Liver (tissue), 9 donors: ENCODE data around the gene CATSPERB. TPM values are rescaled to one million over a fixed set of nuclear protein-coding genes. Genes with fewer than 3 reads are reported as not detected.

Experiments used
- DNase-seq: peaks from one replicate; pipeline ENCODE4 v3.0.0-alpha.2; 2017; ENCODE audit warnings: low spot score
- H3K27ac ChIP-seq, 2 donors: one replicate each; pipeline ENCODE4 v1.7.0; 2013; ENCODE audit warnings: inconsistent platforms in 2 of 2, low read length in 2 of 2, control low read depth in 1 of 2, low read depth in 1 of 2, mild to moderate bottlenecking in 1 of 2
- H3K27me3 ChIP-seq, 4 donors: one replicate each; pipeline versions ENCODE4 v1.6.1 to v1.7.0; 2013; ENCODE audit warnings: low read length in 3 of 4, inconsistent platforms in 1 of 4, mild to moderate bottlenecking in 1 of 4, moderate library complexity in 1 of 4; ENCODE audit not compliant: control insufficient read depth in 4 of 4, insufficient read depth in 4 of 4
- H3K36me3 ChIP-seq, 4 donors: one replicate each; pipeline versions ENCODE4 v1.6.1 to v1.7.0; 2013; ENCODE audit warnings: low read length in 3 of 4, mild to moderate bottlenecking in 3 of 4, low read depth in 1 of 4, moderate library complexity in 1 of 4; ENCODE audit not compliant: control insufficient read depth in 4 of 4, insufficient read depth in 3 of 4
- H3K4me1 ChIP-seq, 4 donors: one replicate each; pipeline versions ENCODE4 v1.6.1 to v1.7.0; 2013; ENCODE audit warnings: low read length in 3 of 4, mild to moderate bottlenecking in 3 of 4, moderate library complexity in 1 of 4; ENCODE audit not compliant: control insufficient read depth in 4 of 4, insufficient read depth in 4 of 4
- H3K4me3 ChIP-seq, 3 donors: one replicate each; pipeline versions ENCODE4 v1.6.1 to v1.7.0; 2013; ENCODE audit warnings: low read length in 3 of 3, control low read depth in 1 of 3, low read depth in 1 of 3, mild to moderate bottlenecking in 1 of 3
- H3K9ac ChIP-seq, 2 donors: one replicate each; pipeline ENCODE4 v1.7.0; 2013; ENCODE audit warnings: low read length in 2 of 2, mild to moderate bottlenecking in 2 of 2, moderate library complexity in 2 of 2, control low read depth in 1 of 2, low read depth in 1 of 2
- H3K9me3 ChIP-seq, 4 donors: one replicate each; pipeline versions ENCODE4 v1.6.1 to v1.7.0; 2013; ENCODE audit warnings: low read length in 3 of 4; ENCODE audit not compliant: control insufficient read depth in 4 of 4
- EGR1 ChIP-seq, 2 donors: IDR thresholded peaks; 2 replicates each; pipeline ENCODE4 v1.6.1; 2016 to 2018; ENCODE audit warnings: antibody characterized with exemption in 2 of 2, low read depth in 2 of 2
- FOXA2 ChIP-seq: IDR thresholded peaks from 2 replicates; pipeline ENCODE4 v1.6.1; 2016; ENCODE audit warnings: antibody characterized with exemption
- HNF4A ChIP-seq, 2 donors: conservative IDR thresholded peaks; 2 replicates each; pipeline ENCODE4 v1.6.1; 2016; ENCODE audit warnings: antibody characterized with exemption in 2 of 2, mild to moderate bottlenecking in 2 of 2
- HNF4G ChIP-seq: IDR thresholded peaks from 2 replicates; pipeline ENCODE4 v1.6.1; 2016; ENCODE audit warnings: antibody characterized with exemption
- JUND ChIP-seq, 2 donors: IDR thresholded peaks; 2 replicates each; pipeline ENCODE4 v1.6.1; 2016; ENCODE audit warnings: antibody characterized with exemption in 2 of 2
- RAD21 ChIP-seq, 2 donors: IDR thresholded peaks; 2 replicates each; pipeline ENCODE4 v1.6.1; 2016; ENCODE audit warnings: antibody characterized with exemption in 2 of 2, mild to moderate bottlenecking in 2 of 2
- SP1 ChIP-seq: IDR thresholded peaks from 2 replicates; pipeline ENCODE4 v1.6.1; 2018; ENCODE audit warnings: antibody characterized with exemption, mild to moderate bottlenecking
- TAF1 ChIP-seq: conservative IDR thresholded peaks from 2 replicates; pipeline ENCODE4 v1.6.1; 2016; ENCODE audit warnings: antibody characterized with exemption, mild to moderate bottlenecking
- YY1 ChIP-seq: IDR thresholded peaks from 2 replicates; pipeline ENCODE4 v1.6.1; 2016; ENCODE audit warnings: antibody characterized with exemption, mild to moderate bottlenecking
- WGBS: extraction: QIAGEN DNeasy Blood & Tissue Kit; methylation state at CpG from one replicate; pipeline ENCODE4 v1.1.7; 2013; 5-methylcytosine and 5-hydroxymethylcytosine counted together
- polyA plus RNA-seq, 2 donors: library from polyadenylated mRNA; stranded (reverse) in 1 of 2; unstranded in 1 of 2; fragments of 200-250 nt in 1 of 2; fragments of >200 nt in 1 of 2; fragmentation: Nextera tagmentation in 1 of 2; extraction: Ambion mirVana in 1 of 2; gene quantifications; one replicate each; pipeline versions ENCODE4 v1.2.1 to v1.2.3, GENCODE V29; 2013 to 2015
- total RNA-seq, 2 donors: library from RNA; depleted of rRNA; stranded (reverse); fragments of >200 nt; gene quantifications; one replicate each; pipeline ENCODE4 v1.2.3, GENCODE V29; 2014
- TF ChIP-seq, protein P1 (sequence below): IDR thresholded peaks from 2 replicates; pipeline ENCODE4 v1.6.1; 2016; ENCODE audit warnings: antibody characterized with exemption
- TF ChIP-seq, protein P2 (sequence below): IDR thresholded peaks from 2 replicates; pipeline ENCODE4 v1.6.1; 2016; ENCODE audit warnings: antibody characterized with exemption
- TF ChIP-seq, protein P3 (sequence below): fragments of 150-350 bp; IDR thresholded peaks from 2 replicates; pipeline ENCODE4 v1.5.1; 2017; ENCODE audit warnings: improper control_type of control experiment, low read depth, low read length; ENCODE audit not compliant: missing input control
- donor health status: healthy.
- donor health status: healthy.
- donor health status: healthy.
- donor health status: healthy.
- donor health status: healthy.

Gene CATSPERB
- total and polyA plus RNA-seq, 4 donors = 0.01 to 0.59 (median 0.07) TPM; not detected in 1

DNA sequence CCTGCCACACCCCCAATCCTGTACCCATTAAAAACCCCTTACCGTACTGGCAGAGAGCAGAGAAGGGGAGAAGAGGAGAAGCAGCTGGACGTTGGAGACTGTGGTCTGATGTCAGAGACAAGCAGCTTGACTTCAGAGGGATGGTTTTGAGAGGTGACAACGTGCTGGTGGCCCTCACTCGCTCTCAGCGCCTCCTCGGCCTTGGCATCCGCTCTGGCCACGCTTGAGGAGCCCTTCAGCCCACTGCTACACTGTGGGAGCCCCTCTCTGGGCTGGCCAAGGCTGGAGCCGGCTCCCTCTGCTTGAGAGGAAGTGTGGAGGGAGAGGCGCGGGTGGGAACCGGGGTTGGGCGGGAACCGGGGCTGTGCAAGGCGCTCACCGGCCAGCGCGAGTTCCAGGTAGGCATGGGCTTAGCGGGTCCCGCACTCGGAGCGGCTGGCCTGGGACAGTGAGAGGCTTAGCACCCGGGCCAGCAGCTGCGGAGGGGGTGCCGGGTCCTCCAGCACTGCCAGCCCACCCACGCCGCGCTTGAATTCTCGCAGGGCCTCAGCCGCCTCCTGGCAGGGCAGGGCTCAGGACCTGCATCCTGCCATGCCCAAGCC lies 154.2 kb downstream of the CATSPERB start:
- no peak for DNase-seq
- peaks cover 0 to 17% (median 5%) of the 10 kb centered on the region in 4 donors for H3K4me1 ChIP-seq
- no peak for TF ChIP-seq RAD21 (IDR thresholded peaks at IDR 0.05)
- TF ChIP-seq, protein P1, sequence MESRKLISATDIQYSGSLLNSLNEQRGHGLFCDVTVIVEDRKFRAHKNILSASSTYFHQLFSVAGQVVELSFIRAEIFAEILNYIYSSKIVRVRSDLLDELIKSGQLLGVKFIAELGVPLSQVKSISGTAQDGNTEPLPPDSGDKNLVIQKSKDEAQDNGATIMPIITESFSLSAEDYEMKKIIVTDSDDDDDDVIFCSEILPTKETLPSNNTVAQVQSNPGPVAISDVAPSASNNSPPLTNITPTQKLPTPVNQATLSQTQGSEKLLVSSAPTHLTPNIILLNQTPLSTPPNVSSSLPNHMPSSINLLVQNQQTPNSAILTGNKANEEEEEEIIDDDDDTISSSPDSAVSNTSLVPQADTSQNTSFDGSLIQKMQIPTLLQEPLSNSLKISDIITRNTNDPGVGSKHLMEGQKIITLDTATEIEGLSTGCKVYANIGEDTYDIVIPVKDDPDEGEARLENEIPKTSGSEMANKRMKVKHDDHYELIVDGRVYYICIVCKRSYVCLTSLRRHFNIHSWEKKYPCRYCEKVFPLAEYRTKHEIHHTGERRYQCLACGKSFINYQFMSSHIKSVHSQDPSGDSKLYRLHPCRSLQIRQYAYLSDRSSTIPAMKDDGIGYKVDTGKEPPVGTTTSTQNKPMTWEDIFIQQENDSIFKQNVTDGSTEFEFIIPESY = no peak
- no peaks in the 10 kb centered on the region for H3K27me3 ChIP-seq
- no peak overlapping the region for H3K27ac ChIP-seq
- H3K9ac ChIP-seq = no peak overlapping the region
- no peak overlapping the region for H3K4me3 ChIP-seq
- no peaks in the 10 kb centered on the region for H3K36me3 ChIP-seq
- WGBS = 93% methylated on average over 30 of the region's 30 CpGs
- H3K9me3 ChIP-seq = no peaks in the 10 kb centered on the region

DNA sequence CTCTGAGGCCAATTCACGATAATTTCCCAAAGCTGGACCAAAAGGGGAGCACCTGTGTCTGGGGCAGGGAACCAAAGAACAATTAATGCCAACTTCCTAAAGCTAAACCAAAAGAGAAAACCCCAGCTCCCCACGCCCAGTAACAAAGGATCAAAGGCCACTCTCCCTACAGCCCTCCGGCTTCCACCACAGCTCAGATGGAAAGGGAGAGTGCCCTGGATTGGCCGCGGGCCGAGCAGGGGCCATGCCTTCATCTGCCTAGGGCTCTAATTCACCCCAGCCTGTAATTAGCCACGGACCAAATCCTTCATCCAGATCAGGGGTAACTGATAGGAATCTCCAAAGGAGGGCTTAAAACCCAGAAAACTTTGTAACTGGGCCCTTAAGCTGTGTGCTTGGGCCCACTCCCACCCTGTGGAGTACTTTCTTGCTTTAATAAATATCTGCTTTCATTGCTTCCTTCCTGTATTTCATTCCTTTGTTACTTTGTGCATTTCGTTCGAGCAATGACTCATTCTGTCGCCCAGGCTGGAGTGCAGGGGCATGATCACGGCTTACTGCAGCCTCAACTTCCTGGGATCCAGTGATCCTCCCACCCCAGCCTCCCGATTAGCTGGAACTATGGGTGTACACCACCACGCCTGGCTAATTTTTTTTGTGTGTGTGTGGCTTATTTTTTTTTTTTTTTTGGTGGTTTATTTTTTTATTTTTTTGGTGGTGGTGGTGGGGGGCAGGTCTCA lies 156.2 kb downstream of the CATSPERB start:
- no peak overlapping the region for H3K4me3 ChIP-seq
- H3K9me3 ChIP-seq = no peaks in the 10 kb centered on the region
- 74% methylated on average over 13 of the region's 13 CpGs for WGBS
- peaks cover 0 to 17% (median 5%) of the 10 kb centered on the region in 4 donors for H3K4me1 ChIP-seq
- no peaks in the 10 kb centered on the region for H3K36me3 ChIP-seq
- no peaks in the 10 kb centered on the region for H3K27me3 ChIP-seq
- H3K9ac ChIP-seq = no peak overlapping the region
- no peak for DNase-seq
- H3K27ac ChIP-seq = no peak overlapping the region
- TF ChIP-seq TAF1 (no peak), RAD21 (IDR thresholded peaks at IDR 0.05) (no peak), EGR1 (IDR thresholded peaks at IDR 0.05; ENCODE audit: low read depth in 2 of 2) (no peak), SP1 (no peak)

DNA sequence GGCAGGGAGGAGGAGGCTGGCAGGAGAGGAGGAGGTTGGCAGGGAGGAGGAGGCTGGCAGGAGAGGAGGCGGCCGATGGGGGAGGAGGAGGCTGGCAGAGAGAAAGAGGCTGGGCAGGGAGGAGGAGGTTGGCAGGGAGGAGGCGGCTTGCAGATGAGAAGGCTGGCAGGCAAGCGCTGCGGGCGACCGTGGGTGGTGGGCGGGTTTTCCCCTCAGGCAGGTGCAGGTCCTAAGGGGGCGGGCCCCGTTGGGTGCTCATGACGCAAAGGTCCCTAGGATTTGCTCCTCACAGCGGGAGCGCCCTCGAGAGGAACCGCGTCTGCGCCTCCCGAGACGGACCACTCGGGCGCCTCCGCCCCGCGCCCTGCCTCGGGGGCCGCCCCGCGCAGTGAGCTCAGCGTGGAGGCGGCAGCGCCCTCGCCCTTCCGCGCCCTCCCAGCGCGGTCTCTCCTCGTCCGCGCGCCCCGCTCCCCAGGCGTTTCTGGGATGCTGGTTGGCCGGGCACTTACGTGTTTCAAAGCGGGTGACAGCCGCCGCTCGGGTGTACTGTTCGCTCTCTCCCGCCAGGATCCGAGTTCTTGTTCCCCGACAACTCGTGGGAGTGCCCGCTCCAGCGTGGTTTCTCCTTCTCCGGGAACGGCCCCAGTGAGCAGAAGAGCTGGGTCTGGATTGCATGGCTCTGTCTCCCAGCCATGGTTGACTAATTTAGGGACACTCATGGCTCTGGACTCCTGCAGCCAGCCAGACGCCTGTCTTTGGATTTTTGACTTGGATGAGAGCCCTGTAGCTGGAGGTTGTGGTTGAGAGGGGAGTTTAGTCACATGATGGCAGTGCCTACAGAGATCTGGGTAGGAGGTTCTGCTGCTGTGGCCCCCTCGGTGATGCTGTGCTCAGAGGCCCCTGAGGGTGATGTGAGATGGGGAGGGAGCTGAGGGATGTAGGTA lies 157.7 kb downstream of the CATSPERB start:
- H3K27me3 ChIP-seq = no peaks in the 10 kb centered on the region
- no peak overlapping the region for H3K9ac ChIP-seq
- H3K36me3 ChIP-seq = no peaks in the 10 kb centered on the region
- DNase-seq = no peak
- peak overlapping the region; percentile 59 to 75 (median 63) for H3K4me3 ChIP-seq
- peaks cover 0 to 12% (median 5%) of the 10 kb centered on the region in 4 donors for H3K4me1 ChIP-seq
- TF ChIP-seq, protein P2, sequence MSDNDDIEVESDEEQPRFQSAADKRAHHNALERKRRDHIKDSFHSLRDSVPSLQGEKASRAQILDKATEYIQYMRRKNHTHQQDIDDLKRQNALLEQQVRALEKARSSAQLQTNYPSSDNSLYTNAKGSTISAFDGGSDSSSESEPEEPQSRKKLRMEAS = no peak
- TF ChIP-seq EGR1 (IDR thresholded peaks at IDR 0.05; ENCODE audit: low read depth in 2 of 2) = no peak
- no peak for TF ChIP-seq TAF1
- no peak for TF ChIP-seq FOXA2
- TF ChIP-seq, protein P1 = no peak
- no peak for TF ChIP-seq JUND (IDR thresholded peaks at IDR 0.05)
- TF ChIP-seq HNF4A (conservative IDR thresholded peaks at IDR 0.05) = peak in 1 of 2 donors; percentile 9
- TF ChIP-seq HNF4G = no peak
- TF ChIP-seq YY1 = no peak
- TF ChIP-seq, protein P3, sequence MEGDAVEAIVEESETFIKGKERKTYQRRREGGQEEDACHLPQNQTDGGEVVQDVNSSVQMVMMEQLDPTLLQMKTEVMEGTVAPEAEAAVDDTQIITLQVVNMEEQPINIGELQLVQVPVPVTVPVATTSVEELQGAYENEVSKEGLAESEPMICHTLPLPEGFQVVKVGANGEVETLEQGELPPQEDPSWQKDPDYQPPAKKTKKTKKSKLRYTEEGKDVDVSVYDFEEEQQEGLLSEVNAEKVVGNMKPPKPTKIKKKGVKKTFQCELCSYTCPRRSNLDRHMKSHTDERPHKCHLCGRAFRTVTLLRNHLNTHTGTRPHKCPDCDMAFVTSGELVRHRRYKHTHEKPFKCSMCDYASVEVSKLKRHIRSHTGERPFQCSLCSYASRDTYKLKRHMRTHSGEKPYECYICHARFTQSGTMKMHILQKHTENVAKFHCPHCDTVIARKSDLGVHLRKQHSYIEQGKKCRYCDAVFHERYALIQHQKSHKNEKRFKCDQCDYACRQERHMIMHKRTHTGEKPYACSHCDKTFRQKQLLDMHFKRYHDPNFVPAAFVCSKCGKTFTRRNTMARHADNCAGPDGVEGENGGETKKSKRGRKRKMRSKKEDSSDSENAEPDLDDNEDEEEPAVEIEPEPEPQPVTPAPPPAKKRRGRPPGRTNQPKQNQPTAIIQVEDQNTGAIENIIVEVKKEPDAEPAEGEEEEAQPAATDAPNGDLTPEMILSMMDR = peak; percentile 8
- no peak overlapping the region for H3K27ac ChIP-seq
- H3K9me3 ChIP-seq = no peaks in the 10 kb centered on the region
- 2% methylated on average over 59 of the region's 59 CpGs for whole genome bisulfite sequencing
